Spleen (tissue), 11 donors: Measurements from ENCODE around the gene KCNMB2. TPM values are rescaled to one million over a fixed set of nuclear protein-coding genes. Genes with fewer than 3 reads are reported as not detected.

Experiments
- DNase-seq: peaks from one replicate; pipeline ENCODE4 v3.0.0-alpha.2; 2020
- H3K27ac ChIP-seq, 8 donors: fragments of 200-600 bp; sonication (generic) in 7 of 8; 1 replicate in 4 of 8; 2 replicates in 4 of 8; pipeline versions ENCODE4 v1.5.0 to v1.8.0; 2016 to 2021; ENCODE audit warnings: inconsistent platforms in 4 of 8, mild to moderate bottlenecking in 4 of 8, moderate library complexity in 1 of 8
- H3K27me3 ChIP-seq, 7 donors: fragments of 200-600 bp; sonication (generic) in 6 of 7; replicated peaks in 1 of 7; 1 replicate in 4 of 7; 2 replicates in 3 of 7; pipeline versions ENCODE4 v1.5.0 to v1.8.0; 2016 to 2021; ENCODE audit warnings: inconsistent platforms in 3 of 7, mild to moderate bottlenecking in 1 of 7
- H3K36me3 ChIP-seq, 6 donors: fragments of 200-600 bp; sonication (generic) in 5 of 6; 1 replicate in 4 of 6; 2 replicates in 2 of 6; pipeline versions ENCODE4 v1.5.0 to v1.8.0; 2016 to 2021; ENCODE audit warnings: inconsistent platforms in 2 of 6
- H3K4me1 ChIP-seq, 6 donors: fragments of 200-600 bp; sonication (generic) in 5 of 6; 1 replicate in 3 of 6; 2 replicates in 3 of 6; pipeline versions ENCODE4 v1.5.0 to v1.8.0; 2016 to 2021; ENCODE audit warnings: inconsistent platforms in 3 of 6
- H3K4me3 ChIP-seq, 8 donors: fragments of 200-600 bp; sonication (generic) in 7 of 8; 1 replicate in 4 of 8; 2 replicates in 4 of 8; pipeline versions ENCODE4 v1.5.0 to v1.8.0; 2016 to 2021; ENCODE audit warnings: inconsistent platforms in 4 of 8, mild to moderate bottlenecking in 4 of 8, moderate library complexity in 2 of 8
- H3K9me3 ChIP-seq, 8 donors: fragments of 200-600 bp; sonication (generic) in 7 of 8; 1 replicate in 4 of 8; 2 replicates in 4 of 8; pipeline versions ENCODE4 v1.5.0 to v1.8.0; 2016 to 2021; ENCODE audit warnings: inconsistent platforms in 4 of 8
- CTCF ChIP-seq, 11 experiments: fragments of 200-600 bp in 7 of 11; fragments of 450-650 bp in 4 of 11; sonication (generic) in 4 of 11; IDR thresholded peaks in 8 of 11; conservative IDR thresholded peaks in 3 of 11; 1 replicate in 7 of 11; 2 replicates in 4 of 11; pipeline versions ENCODE4 v1.4.0 to v1.8.0; 2016 to 2021; ENCODE audit warnings: antibody characterized with exemption in 11 of 11, inconsistent platforms in 4 of 11, mild to moderate bottlenecking in 1 of 11
- POLR2A ChIP-seq, 3 donors: fragments of 450-650 bp; IDR thresholded peaks; one replicate each; pipeline ENCODE4 v1.5.1; 2017; ENCODE audit warnings: antibody characterized with exemption in 3 of 3, mild to moderate bottlenecking in 1 of 3
- POLR2AphosphoS5 ChIP-seq, 3 donors: sonication (generic); formaldehyde crosslinking; IDR thresholded peaks; one replicate each; pipeline ENCODE4 v1.5.1; 2017; ENCODE audit warnings: antibody characterized with exemption in 3 of 3
- WGBS, 5 donors: extraction: QIAGEN DNeasy Blood & Tissue Kit in 3 of 5; methylation state at CpG; one replicate each; pipeline versions ENCODE4 v1.1.5 to v1.1.7; 2013 to 2018; 5-methylcytosine and 5-hydroxymethylcytosine counted together
- intact Hi-C: fragments of 100-400 bp; cut with DNase I; formaldehyde crosslinking; loops from one replicate; pipeline ENCODE4 v1.15.0; 2023; ENCODE audit warnings: low total_unique reads
- polyA plus RNA-seq, 3 donors: library from polyadenylated mRNA; stranded (reverse); fragments of 200-250 nt; gene quantifications; one replicate each; pipeline ENCODE4 v1.2.1, GENCODE V29; 2013
- total RNA-seq, 7 donors: library from RNA; depleted of rRNA in 3 of 7; stranded (reverse); fragments of >200 nt in 3 of 7; fragmentation: NEBNext Ultra II Directional in 4 of 7; extraction: Animal tissue kit (Norgen Biotek cat#: 25700) in 4 of 7; gene quantifications; one replicate each; pipeline versions ENCODE4 v1.1.0 to v1.2.1, GENCODE V29; 2016 to 2021
- donor health status: healthy with polysubstance abuse.
- donor health status: DM: no; HTN: no; CAD: no; lungs with moderate emphysema.
- donor health status: DM: no; HTN: no; CAD: no.
- donor health status: Bipolar disorder and iron deficiency.
- donor health status: healthy.
- donor health status: DM: no; HTN: no; CAD: no.
- donor health status: DM: yes; HTN: yes; CAD: no.

The KCNMB2 gene
- total and polyA plus RNA-seq, 10 donors: 0.03 to 0.70 (median 0.66) TPM; not detected in 5

- no peaks in the 10 kb centered on the region for H3K27me3 ChIP-seq
- peaks cover 0 to 5% (median under 1%) of the 10 kb centered on the region in 8 donors for H3K9me3 ChIP-seq
- TF ChIP-seq POLR2A (IDR thresholded peaks at IDR 0.05): no peak
- no peak for TF ChIP-seq CTCF (IDR thresholded peaks at IDR 0.05 in 8 of 11, conservative IDR thresholded peaks at IDR 0.05 in 3 of 11)
- TF ChIP-seq POLR2AphosphoS5 (IDR thresholded peaks at IDR 0.05): no peak
- no peak for DNase-seq
- intact Hi-C loops: no loop called here
- no peak overlapping the region for H3K27ac ChIP-seq
- H3K36me3 ChIP-seq: no peaks in the 10 kb centered on the region
- WGBS, 5 donors: 86 to 95% (median 87%) methylated on average over 3 of the region's 3 CpGs
- no peaks in the 10 kb centered on the region for H3K4me1 ChIP-seq
- no peak overlapping the region for H3K4me3 ChIP-seq
Observed at GRCh38 chr3:178835033-178835432, 298.8 kb downstream of the KCNMB2 start.

- TF ChIP-seq CTCF (IDR thresholded peaks at IDR 0.05 in 8 of 11, conservative IDR thresholded peaks at IDR 0.05 in 3 of 11): no peak
- no peak for TF ChIP-seq POLR2AphosphoS5 (IDR thresholded peaks at IDR 0.05)
- TF ChIP-seq POLR2A (IDR thresholded peaks at IDR 0.05): no peak
- H3K27ac ChIP-seq: no peak overlapping the region
- H3K36me3 ChIP-seq: no peaks in the 10 kb centered on the region
- H3K27me3 ChIP-seq: no peaks in the 10 kb centered on the region
- H3K4me3 ChIP-seq: no peak overlapping the region
- intact Hi-C loops: no loop called here
- H3K4me1 ChIP-seq: no peaks in the 10 kb centered on the region
- no peak for DNase-seq
- peaks cover 0 to 15% (median 3%) of the 10 kb centered on the region in 8 donors for H3K9me3 ChIP-seq
Observed at GRCh38 chr3:178837512-178837911, 301.3 kb downstream of the KCNMB2 start.

- Histone ChIP-seq H3K36me3 (no peaks in the 10 kb centered on the region), H3K9me3 (peaks cover 0 to 15% (median 3%) of the 10 kb centered on the region in 8 donors), H3K4me1 (no peaks in the 10 kb centered on the region), H3K27me3 (no peaks in the 10 kb centered on the region), H3K27ac (no peak overlapping the region), H3K4me3 (no peak overlapping the region)
- no peak for DNase-seq
- TF ChIP-seq POLR2AphosphoS5 (IDR thresholded peaks at IDR 0.05) (no peak), POLR2A (IDR thresholded peaks at IDR 0.05) (no peak), CTCF (IDR thresholded peaks at IDR 0.05 in 8 of 11, conservative IDR thresholded peaks at IDR 0.05 in 3 of 11) (no peak)
- intact Hi-C loops: no loop called here
Observed at GRCh38 chr3:178840586-178840985, 304.4 kb downstream of the KCNMB2 start.

GRCh38 chr3:178841011-178841410, 304.8 kb downstream of the KCNMB2 start:
- intact Hi-C loops: no loop called here
- no peak overlapping the region for H3K27ac ChIP-seq
- no peaks in the 10 kb centered on the region for H3K4me1 ChIP-seq
- H3K36me3 ChIP-seq: no peaks in the 10 kb centered on the region
- peaks cover 0 to 15% (median 3%) of the 10 kb centered on the region in 8 donors for H3K9me3 ChIP-seq
- H3K4me3 ChIP-seq: no peak overlapping the region
- no peak for TF ChIP-seq POLR2AphosphoS5 (IDR thresholded peaks at IDR 0.05)
- TF ChIP-seq POLR2A (IDR thresholded peaks at IDR 0.05): no peak
- no peak for TF ChIP-seq CTCF (IDR thresholded peaks at IDR 0.05 in 8 of 11, conservative IDR thresholded peaks at IDR 0.05 in 3 of 11)
- no peak for DNase-seq
- H3K27me3 ChIP-seq: no peaks in the 10 kb centered on the region
